ENCODE measurements around the gene DIO1. TPM values are rescaled to one million over a fixed set of nuclear protein-coding genes. Genes with fewer than 3 reads are reported as not detected.
A peak's percentile ranks its signal among the peaks of the same experiment; 100 is the strongest.

Gene DIO1
- total RNA-seq, 1 donor from 2014 or later: not detected

DNA sequence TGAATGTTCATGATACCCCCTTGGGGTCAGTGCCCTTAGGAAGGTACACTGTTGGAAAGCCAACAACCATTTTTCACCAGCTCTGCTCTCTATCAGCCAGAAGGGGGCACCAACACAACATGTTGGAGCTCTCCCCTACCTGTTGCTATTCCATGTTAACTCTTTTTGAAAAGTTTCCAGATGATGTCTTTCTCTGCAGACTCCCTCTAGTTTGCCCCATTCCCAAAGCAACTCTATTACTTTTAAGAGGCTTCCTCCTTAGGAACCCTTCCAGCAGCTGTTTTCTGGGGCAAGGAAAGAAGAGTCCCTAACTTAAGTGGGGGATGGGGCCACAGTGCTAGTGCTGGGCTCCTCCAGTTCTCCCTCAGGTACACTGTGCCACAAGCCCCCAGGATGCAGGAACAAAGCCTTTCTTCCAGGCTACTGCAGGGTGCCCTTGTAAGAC lies 33.0 kb upstream of the DIO1 start:
- peak; percentile 53 for DNase-seq (ENCODE audit: low spot score)
- H3K4me1 Mint-ChIP-seq (ENCODE audit: unreplicated experiment): peaks cover 5% of the 10 kb centered on the region
- peaks cover 10% of the 10 kb centered on the region for H3K36me3 Mint-ChIP-seq (ENCODE audit: low read depth, unreplicated experiment)
- no peaks in the 10 kb centered on the region for H3K9me3 Mint-ChIP-seq (ENCODE audit: unreplicated experiment)
- H3K27me3 Mint-ChIP-seq (ENCODE audit: unreplicated experiment): peaks cover 6% of the 10 kb centered on the region
- TF ChIP-seq, protein P1, sequence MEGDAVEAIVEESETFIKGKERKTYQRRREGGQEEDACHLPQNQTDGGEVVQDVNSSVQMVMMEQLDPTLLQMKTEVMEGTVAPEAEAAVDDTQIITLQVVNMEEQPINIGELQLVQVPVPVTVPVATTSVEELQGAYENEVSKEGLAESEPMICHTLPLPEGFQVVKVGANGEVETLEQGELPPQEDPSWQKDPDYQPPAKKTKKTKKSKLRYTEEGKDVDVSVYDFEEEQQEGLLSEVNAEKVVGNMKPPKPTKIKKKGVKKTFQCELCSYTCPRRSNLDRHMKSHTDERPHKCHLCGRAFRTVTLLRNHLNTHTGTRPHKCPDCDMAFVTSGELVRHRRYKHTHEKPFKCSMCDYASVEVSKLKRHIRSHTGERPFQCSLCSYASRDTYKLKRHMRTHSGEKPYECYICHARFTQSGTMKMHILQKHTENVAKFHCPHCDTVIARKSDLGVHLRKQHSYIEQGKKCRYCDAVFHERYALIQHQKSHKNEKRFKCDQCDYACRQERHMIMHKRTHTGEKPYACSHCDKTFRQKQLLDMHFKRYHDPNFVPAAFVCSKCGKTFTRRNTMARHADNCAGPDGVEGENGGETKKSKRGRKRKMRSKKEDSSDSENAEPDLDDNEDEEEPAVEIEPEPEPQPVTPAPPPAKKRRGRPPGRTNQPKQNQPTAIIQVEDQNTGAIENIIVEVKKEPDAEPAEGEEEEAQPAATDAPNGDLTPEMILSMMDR (IDR thresholded peaks at IDR 0.05; ENCODE audit: unreplicated experiment): peak; percentile 74
- no peak overlapping the region for H3K27ac Mint-ChIP-seq (ENCODE audit: unreplicated experiment)
- H3K4me3 Mint-ChIP-seq (ENCODE audit: unreplicated experiment): no peak overlapping the region

DNA sequence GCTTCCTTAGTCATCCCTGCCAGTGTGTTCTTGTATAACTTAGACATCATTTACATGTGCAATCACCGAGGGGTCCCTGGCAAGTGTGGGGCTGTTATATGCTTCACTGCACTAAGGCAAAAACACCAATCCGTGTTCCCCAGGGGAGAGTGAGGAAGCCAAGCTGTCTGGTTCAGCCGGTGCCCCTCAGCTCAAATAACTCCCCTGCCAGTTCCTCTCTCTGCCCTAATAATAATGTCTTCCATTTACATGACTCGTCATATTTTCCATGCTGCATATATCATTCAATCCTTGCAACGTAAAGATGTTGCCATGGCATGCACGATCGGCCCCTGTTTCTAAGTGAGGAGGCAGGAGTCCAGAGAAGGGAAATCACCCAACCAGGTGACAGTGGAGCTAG lies 31.5 kb upstream of the DIO1 start:
- Mint-ChIP-seq H3K27ac (ENCODE audit: unreplicated experiment) (no peak overlapping the region), H3K4me1 (ENCODE audit: unreplicated experiment) (peaks cover 5% of the 10 kb centered on the region)
- TF ChIP-seq, protein P1 (IDR thresholded peaks at IDR 0.05; ENCODE audit: unreplicated experiment): no peak

DNA sequence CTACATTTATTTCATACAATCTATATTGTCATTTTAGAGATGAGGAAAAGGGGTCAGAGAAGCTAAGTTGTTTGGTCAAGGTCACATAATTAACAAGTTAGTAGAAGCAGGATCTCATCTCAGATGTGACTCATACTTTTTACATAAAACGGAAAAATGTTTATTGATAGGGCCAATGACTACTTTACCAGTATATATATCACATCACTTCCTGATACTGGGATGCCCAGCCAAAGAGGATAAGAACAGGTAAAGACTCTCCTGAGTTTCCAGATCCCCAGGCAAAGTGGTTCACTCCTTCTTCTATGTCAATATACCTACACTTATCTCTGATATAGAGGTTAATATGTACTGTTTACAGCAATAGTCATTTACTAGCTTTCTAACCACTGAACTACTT lies 25.4 kb upstream of the DIO1 start:
- H3K9me3 Mint-ChIP-seq (ENCODE audit: unreplicated experiment): no peaks in the 10 kb centered on the region
- no peaks in the 10 kb centered on the region for H3K27me3 Mint-ChIP-seq (ENCODE audit: unreplicated experiment)
- no peaks in the 10 kb centered on the region for H3K4me1 Mint-ChIP-seq (ENCODE audit: unreplicated experiment)
- no peak overlapping the region for H3K27ac Mint-ChIP-seq (ENCODE audit: unreplicated experiment)
- TF ChIP-seq, protein P1 (IDR thresholded peaks at IDR 0.05; ENCODE audit: unreplicated experiment): no peak
- DNase-seq (ENCODE audit: low spot score): no peak
- H3K4me3 Mint-ChIP-seq (ENCODE audit: unreplicated experiment): no peak overlapping the region
- no peaks in the 10 kb centered on the region for H3K36me3 Mint-ChIP-seq (ENCODE audit: low read depth, unreplicated experiment)

More for the DNA sequence above, 31.5 kb upstream of the DIO1 start:
- H3K36me3 Mint-ChIP-seq (ENCODE audit: low read depth, unreplicated experiment): peaks cover 3% of the 10 kb centered on the region
- H3K4me3 Mint-ChIP-seq (ENCODE audit: unreplicated experiment): no peak overlapping the region
- no peaks in the 10 kb centered on the region for H3K9me3 Mint-ChIP-seq (ENCODE audit: unreplicated experiment)
- no peak for DNase-seq (ENCODE audit: low spot score)
- H3K27me3 Mint-ChIP-seq (ENCODE audit: unreplicated experiment): peaks cover 1% of the 10 kb centered on the region

DNA sequence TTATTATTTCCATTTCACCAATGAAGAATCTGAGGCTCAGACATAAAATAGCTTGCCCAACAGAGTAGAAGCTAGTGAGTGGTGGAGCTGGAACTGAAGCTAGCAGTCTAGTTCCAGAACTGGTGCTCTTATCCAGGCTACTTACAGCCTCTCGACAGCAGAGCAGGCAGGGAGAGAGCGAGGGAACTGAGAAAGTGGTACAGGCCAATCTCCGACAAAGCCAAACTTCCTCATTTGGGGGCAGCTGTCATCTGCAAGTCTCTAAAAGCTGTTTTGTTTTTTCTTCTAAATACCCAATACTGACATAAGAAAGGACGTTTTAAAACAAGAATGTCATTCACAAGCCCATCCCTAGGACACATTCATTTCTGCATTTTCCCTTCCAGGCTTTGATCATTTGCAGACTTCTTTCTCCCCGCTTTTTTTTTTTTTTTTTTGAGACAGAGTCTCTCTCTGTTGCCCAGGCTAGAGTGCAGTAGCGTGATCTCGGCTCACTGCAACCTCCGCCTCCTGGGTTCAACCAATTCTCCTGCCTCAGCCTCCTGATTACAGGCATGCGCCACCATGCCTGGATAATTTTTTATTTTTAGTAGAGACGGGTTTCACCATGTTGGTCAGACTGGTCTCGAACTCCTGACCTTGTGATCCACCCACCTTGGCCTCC lies 24.4 kb upstream of the DIO1 start:
- H3K4me3 Mint-ChIP-seq (ENCODE audit: unreplicated experiment): no peak overlapping the region
- H3K36me3 Mint-ChIP-seq (ENCODE audit: low read depth, unreplicated experiment): no peaks in the 10 kb centered on the region

DNA sequence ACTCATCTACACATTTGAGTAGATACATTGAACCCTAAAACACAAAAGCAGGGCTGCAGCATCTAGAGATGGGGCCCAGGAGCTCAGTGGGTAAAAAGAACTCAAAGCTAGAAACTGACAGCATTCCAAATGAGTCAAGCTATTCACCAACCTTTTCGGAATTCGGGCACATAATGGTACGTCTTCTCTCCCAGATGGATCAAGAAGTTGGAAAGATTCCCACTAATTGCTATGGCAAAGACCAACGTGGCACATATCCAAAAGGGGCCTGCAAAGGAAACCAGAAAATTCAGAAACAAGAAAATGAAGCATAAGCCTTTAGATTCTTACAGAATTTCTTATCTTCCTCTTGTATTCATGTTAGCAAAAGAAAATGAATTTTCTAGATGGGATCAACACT lies 22.8 kb upstream of the DIO1 start:
- H3K27me3 Mint-ChIP-seq (ENCODE audit: unreplicated experiment): no peaks in the 10 kb centered on the region
- no peaks in the 10 kb centered on the region for H3K9me3 Mint-ChIP-seq (ENCODE audit: unreplicated experiment)
- no peaks in the 10 kb centered on the region for H3K36me3 Mint-ChIP-seq (ENCODE audit: low read depth, unreplicated experiment)
- DNase-seq (ENCODE audit: low spot score): no peak
- H3K27ac Mint-ChIP-seq (ENCODE audit: unreplicated experiment): no peak overlapping the region
- no peaks in the 10 kb centered on the region for H3K4me1 Mint-ChIP-seq (ENCODE audit: unreplicated experiment)
- no peak overlapping the region for H3K4me3 Mint-ChIP-seq (ENCODE audit: unreplicated experiment)
- TF ChIP-seq, protein P1 (IDR thresholded peaks at IDR 0.05; ENCODE audit: unreplicated experiment): no peak

More for the DNA sequence above, 24.4 kb upstream of the DIO1 start:
- H3K4me1 Mint-ChIP-seq (ENCODE audit: unreplicated experiment): no peaks in the 10 kb centered on the region
- H3K27ac Mint-ChIP-seq (ENCODE audit: unreplicated experiment): no peak overlapping the region
- TF ChIP-seq, protein P1 (IDR thresholded peaks at IDR 0.05; ENCODE audit: unreplicated experiment): no peak
- no peak for DNase-seq (ENCODE audit: low spot score)
- H3K27me3 Mint-ChIP-seq (ENCODE audit: unreplicated experiment): no peaks in the 10 kb centered on the region
- no peaks in the 10 kb centered on the region for H3K9me3 Mint-ChIP-seq (ENCODE audit: unreplicated experiment)

Measured in endothelial cell (in vitro differentiated cells).